GM12864 (cell line): ENCODE data around the gene CACNA1C.

Experiments
- DNase-seq: peaks from one replicate; pipeline ENCODE4 v3.0.0-alpha.2; 2011; ENCODE audit warnings: low read depth
- H3K4me3 ChIP-seq: 2 replicates; pipeline ENCODE4 v1.5.1; 2011; ENCODE audit warnings: mild to moderate bottlenecking, low read depth, low read length, control low read depth
- TF ChIP-seq, protein P1 (sequence below): IDR thresholded peaks from 2 replicates; pipeline ENCODE4 v1.5.1; 2011; ENCODE audit warnings: low read depth, mild to moderate bottlenecking, moderate library complexity, low read length, control low read depth, inconsistent platforms; ENCODE audit errors: missing control alignments

Gene CACNA1C

DNA sequence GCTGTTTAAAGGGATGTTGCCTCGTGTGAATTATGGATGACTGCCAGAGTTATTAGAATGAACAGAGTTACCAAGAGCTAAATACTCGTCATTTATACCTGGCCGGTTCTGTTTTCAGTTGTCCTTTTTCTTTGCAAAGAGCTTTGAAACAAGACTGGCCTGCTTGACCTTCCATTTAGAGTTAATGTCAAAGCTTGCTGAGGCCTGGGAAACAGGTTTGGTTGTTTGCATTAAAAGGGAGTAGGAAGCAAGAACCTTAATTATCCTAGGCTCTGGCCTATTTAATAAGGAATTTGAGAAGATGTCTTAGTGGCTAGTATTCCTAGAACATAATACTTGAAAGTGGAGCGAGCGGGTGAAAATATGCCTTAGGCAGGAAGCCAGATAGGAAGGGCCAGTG, 233.3 kb downstream of the CACNA1C start:
- H3K4me3 ChIP-seq = no peak overlapping the region
- DNase-seq = no peak
- TF ChIP-seq, protein P1, sequence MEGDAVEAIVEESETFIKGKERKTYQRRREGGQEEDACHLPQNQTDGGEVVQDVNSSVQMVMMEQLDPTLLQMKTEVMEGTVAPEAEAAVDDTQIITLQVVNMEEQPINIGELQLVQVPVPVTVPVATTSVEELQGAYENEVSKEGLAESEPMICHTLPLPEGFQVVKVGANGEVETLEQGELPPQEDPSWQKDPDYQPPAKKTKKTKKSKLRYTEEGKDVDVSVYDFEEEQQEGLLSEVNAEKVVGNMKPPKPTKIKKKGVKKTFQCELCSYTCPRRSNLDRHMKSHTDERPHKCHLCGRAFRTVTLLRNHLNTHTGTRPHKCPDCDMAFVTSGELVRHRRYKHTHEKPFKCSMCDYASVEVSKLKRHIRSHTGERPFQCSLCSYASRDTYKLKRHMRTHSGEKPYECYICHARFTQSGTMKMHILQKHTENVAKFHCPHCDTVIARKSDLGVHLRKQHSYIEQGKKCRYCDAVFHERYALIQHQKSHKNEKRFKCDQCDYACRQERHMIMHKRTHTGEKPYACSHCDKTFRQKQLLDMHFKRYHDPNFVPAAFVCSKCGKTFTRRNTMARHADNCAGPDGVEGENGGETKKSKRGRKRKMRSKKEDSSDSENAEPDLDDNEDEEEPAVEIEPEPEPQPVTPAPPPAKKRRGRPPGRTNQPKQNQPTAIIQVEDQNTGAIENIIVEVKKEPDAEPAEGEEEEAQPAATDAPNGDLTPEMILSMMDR = no peak

DNA sequence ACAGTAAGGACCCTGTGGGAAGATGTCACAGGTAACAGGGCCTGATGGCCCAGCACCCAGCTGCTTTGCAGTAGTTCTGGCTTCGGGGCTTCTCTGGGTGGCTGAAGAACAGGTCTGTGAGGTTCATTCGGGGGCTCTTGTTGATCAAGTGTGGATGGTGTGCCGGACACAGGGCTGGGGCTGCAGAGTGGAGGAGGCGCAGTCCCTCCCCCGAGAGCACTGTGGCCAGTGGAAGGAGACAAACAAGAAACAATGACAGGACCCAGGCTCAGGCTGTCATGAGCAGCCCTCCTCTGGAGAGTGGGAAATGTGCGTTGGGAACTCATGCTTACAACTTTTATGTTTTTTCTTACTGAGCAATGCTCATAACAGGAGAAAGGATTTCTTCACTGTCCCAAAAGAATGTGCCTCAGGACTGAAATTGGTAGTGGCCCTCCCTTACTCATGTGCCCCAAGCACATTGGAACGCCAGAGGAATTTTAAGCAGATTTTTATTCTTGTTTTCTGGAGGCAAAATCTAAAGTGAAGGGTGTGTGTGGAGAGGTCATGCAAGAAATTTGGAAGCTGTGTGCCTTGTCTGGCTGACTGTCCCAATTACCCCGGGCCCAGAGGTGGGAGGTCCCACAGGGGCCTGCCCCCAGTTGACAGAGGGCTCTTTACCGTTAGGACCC, 233.8 kb downstream of the CACNA1C start:
- no peak for DNase-seq
- H3K4me3 ChIP-seq = no peak overlapping the region
- TF ChIP-seq, protein P1 = no peak

DNA sequence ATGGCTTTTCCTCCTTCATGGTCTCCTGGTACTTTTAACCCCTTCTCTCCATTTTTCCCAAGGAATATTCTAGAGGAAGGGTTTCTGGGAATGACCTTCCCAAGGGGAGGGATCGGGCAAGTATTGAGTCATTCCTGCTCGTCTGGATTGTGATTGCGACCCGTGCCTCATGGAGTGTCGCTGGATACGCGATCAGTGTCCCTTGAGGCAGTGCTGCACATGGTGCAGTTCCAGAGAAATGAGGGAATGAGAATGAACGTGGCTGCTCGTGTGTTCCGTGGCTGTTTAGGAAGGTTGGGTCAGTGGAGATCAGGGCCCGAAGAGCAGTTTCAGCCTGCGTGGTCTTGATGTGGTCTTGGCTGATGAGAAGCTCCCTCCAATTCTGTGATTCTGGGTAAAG, 234.4 kb downstream of the CACNA1C start:
- H3K4me3 ChIP-seq = no peak overlapping the region
- DNase-seq = no peak
- TF ChIP-seq, protein P1 = no peak

DNA sequence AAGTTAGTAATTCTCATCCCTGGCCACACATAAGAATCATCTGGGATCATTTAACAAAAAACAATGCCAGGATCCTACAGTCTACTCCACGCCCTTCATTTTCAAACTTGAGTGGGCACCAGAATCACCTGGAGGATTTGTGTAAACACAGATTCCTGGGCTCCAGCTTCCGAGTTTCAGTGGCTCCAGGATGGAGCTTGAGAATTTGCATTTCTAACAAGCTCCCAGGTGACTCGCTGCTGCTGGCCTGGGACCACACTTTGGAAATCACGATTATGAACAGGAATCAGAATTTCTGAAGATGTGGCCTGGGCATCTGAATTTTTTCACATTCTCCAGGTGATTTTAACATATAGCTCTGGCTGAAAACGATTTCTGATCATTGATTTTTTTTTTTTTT, 234.8 kb downstream of the CACNA1C start:
- no peak for DNase-seq
- H3K4me3 ChIP-seq = no peak overlapping the region
- TF ChIP-seq, protein P1 = no peak

DNA sequence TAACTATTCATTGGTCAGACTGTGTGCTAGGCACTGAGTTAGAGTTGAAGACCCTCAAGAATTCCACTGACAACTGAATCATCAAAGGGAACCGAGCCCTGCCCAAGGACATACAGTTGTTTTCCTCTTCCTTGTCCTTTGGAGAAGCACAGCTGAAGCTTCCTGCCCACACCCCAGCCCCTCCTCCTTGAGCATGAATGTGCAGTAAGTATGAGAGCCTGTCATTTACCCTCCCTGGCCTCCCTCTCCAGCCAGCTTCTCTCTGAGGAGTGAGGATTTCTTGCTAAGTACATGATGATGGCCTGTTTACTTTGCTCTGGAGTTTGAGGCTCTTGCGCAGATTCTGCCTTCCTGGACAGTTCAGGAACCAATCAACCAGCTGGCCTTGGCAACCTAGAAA, 235.2 kb downstream of the CACNA1C start:
- no peak overlapping the region for H3K4me3 ChIP-seq
- no peak for DNase-seq
- TF ChIP-seq, protein P1 = no peak

DNA sequence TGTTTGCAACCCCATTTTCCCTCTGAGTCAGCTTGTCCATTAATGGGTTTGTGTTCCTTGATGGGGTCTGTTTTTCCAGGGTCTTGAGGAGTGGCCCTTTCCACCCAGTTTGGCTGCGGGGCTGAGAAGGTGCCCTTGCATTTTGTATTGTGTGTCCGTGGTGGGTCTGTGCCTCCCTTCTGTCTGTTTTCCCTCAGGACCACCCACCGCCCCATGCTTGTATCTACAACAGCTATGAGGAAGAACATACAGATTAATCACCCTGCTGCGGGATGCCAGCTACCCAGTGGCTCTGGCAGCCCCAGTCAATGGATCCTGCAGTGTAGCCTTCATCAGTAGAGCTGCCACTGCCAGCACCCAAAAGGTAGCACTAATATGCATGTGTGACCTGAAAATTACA, 235.7 kb downstream of the CACNA1C start:
- TF ChIP-seq, protein P1 = no peak
- DNase-seq = no peak
- H3K4me3 ChIP-seq = no peak overlapping the region

DNA sequence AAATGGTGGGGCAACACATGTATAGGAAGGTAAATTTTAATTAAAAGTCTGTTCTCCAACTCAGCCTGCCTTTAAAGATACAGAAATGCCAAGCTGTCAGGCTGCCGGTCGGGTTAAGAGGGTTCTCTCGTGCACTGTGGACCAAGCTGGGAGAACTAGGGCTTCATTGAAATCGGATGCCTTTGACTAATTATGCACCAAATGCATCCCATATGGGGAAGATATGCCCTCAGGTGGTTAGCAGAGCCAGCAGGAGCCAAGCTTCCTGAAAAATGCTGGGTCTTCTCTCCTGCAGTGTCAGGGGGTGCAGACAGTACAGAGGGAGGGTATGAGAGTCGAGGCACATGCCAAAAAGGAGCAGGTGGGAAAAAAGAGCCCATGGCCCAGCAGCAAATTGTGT, 236.1 kb downstream of the CACNA1C start:
- no peak for DNase-seq
- no peak overlapping the region for H3K4me3 ChIP-seq
- TF ChIP-seq, protein P1 = no peak
